ENCODE measurements around the gene OSGEP. TPM values are rescaled to one million over a fixed set of nuclear protein-coding genes. Genes with fewer than 3 reads are reported as not detected.

Gene OSGEP
- total and polyA plus RNA-seq, 12 donors = 17.6 to 37.6 (median 22.8) TPM

- Histone ChIP-seq H3K4me1 (peaks cover 0 to 53% (median 23%) of the 10 kb centered on the region in 9 donors), H3K27ac (no peak overlapping the region), H3K36me3 (no peaks in the 10 kb centered on the region), H3K9me3 (no peaks in the 10 kb centered on the region), H3K27me3 (no peaks in the 10 kb centered on the region), H3K4me3 (no peak overlapping the region)
- ATAC-seq (no peak), DNase-seq (no peak)
- intact Hi-C loops (cut with DNase I) = no loop called here
- WGBS, 2 donors = 97% methylated on average over 4 of the region's 4 CpGs
- no peak for TF ChIP-seq CTCF (IDR thresholded peaks at IDR 0.05)
Observed at GRCh38 chr14:20492486-20492885, 37.9 kb upstream of the OSGEP start.

- H3K4me3 ChIP-seq = no peak overlapping the region
- peaks cover 0 to 62% (median 23%) of the 10 kb centered on the region in 9 donors for H3K4me1 ChIP-seq
- TF ChIP-seq CTCF (IDR thresholded peaks at IDR 0.05) = no peak
- intact Hi-C loops (cut with DNase I) = no loop called here
- peak overlapping the region in 8 of 10 donors; percentile 31 to 79 (median 64) for H3K27ac ChIP-seq
- whole genome bisulfite sequencing, 2 donors = 33 to 36% methylated on average over 6 of the region's 6 CpGs
- no peaks in the 10 kb centered on the region for H3K36me3 ChIP-seq
- peaks cover 0 to 4% (median 0%) of the 10 kb centered on the region in 7 donors for H3K27me3 ChIP-seq
- peak in 1 of 8 donors; percentile 46 for ATAC-seq
- H3K9me3 ChIP-seq = no peaks in the 10 kb centered on the region
- no peak for DNase-seq
Observed at GRCh38 chr14:20490563-20490962, 36.0 kb upstream of the OSGEP start.

GRCh38 chr14:20489093-20489994 lies 34.7 kb upstream of the OSGEP start:
- Histone ChIP-seq H3K27me3 (peaks cover 0 to 4% (median 0%) of the 10 kb centered on the region in 7 donors), H3K27ac (peak overlapping the region in 9 of 10 donors; percentile 20 to 79 (median 58)), H3K36me3 (no peaks in the 10 kb centered on the region), H3K9me3 (no peaks in the 10 kb centered on the region), H3K4me3 (no peak overlapping the region), H3K4me1 (peaks cover 0 to 53% (median 18%) of the 10 kb centered on the region in 9 donors)
- ATAC-seq (peak; percentile 38 to 90 (median 83)), DNase-seq (peak in 1 of 2 donors; percentile 12)
- TF ChIP-seq CTCF (IDR thresholded peaks at IDR 0.05) = no peak
- intact Hi-C loops (cut with DNase I) = no loop called here
- 57 to 59% methylated on average over 6 of the region's 6 CpGs for WGBS, 2 donors

GRCh38 chr14:20487396-20487725 lies 32.7 kb upstream of the OSGEP start:
- ATAC-seq (no peak), DNase-seq (no peak)
- no peaks in the 10 kb centered on the region for H3K9me3 ChIP-seq
- no peak overlapping the region for H3K4me3 ChIP-seq
- H3K36me3 ChIP-seq = no peaks in the 10 kb centered on the region
- H3K27ac ChIP-seq = no peak overlapping the region
- peaks cover 0 to 4% (median 0%) of the 10 kb centered on the region in 7 donors for H3K27me3 ChIP-seq
- peaks cover 0 to 39% (median 18%) of the 10 kb centered on the region in 9 donors for H3K4me1 ChIP-seq
- intact Hi-C loops (cut with DNase I) = no loop called here
- TF ChIP-seq CTCF (IDR thresholded peaks at IDR 0.05) = no peak

Data from heart right ventricle (tissue), 16 donors.